K562 (cell line): ENCODE data around the gene PI4KA. TPM values are rescaled to one million over a fixed set of nuclear protein-coding genes. Genes with fewer than 3 reads are reported as not detected.

ENCODE experiments used
- C11orf30 ChIP-seq: fragments of 450-650 bp; IDR thresholded peaks from 2 replicates; pipeline ENCODE4 v1.6.1; 2016; ENCODE audit warnings: low read depth, mild to moderate bottlenecking
- CBX5 ChIP-seq: IDR thresholded peaks from 2 replicates; pipeline ENCODE4 v1.6.1; 2014; ENCODE audit warnings: low read depth, borderline replicate concordance
- CREB3L1 ChIP-seq: fragments of 450-650 bp; IDR thresholded peaks from 2 replicates; pipeline ENCODE4 v1.6.1; 2014; ENCODE audit warnings: low read depth, mild to moderate bottlenecking, moderate library complexity, borderline replicate concordance
- CREBBP ChIP-seq: IDR thresholded peaks from one replicate; pipeline ENCODE4 v1.6.1; 2012; ENCODE audit warnings: low read depth, mild to moderate bottlenecking, control low read depth, inconsistent platforms, low read length
- GTF3C2 ChIP-seq: IDR thresholded peaks from 3 replicates; pipeline ENCODE4 v1.6.1; 2011; ENCODE audit warnings: borderline replicate concordance, mild to moderate bottlenecking, moderate library complexity; ENCODE audit not compliant: insufficient read length; ENCODE audit errors: extremely low read depth
- HNRNPUL1 ChIP-seq: fragments of 200-400 bp; formaldehyde crosslinking; IDR thresholded peaks from 2 replicates; pipeline ENCODE4 v1.6.1; 2017; ENCODE audit warnings: low read length
- KAT8 ChIP-seq: fragments of 450-650 bp; IDR thresholded peaks from 2 replicates; pipeline ENCODE4 v1.6.1; 2016; ENCODE audit warnings: low read depth, mild to moderate bottlenecking
- NCOA6 ChIP-seq: fragments of 450-650 bp; IDR thresholded peaks from 2 replicates; pipeline ENCODE4 v1.6.1; 2017; ENCODE audit warnings: mild to moderate bottlenecking
- NONO ChIP-seq, 2 experiments: fragments of 200-400 bp in 1 of 2; fragments of 450-650 bp in 1 of 2; formaldehyde crosslinking in 1 of 2; IDR thresholded peaks; 2 replicates each; pipeline ENCODE4 v1.6.1; 2017; ENCODE audit warnings: low read depth in 2 of 2, mild to moderate bottlenecking in 2 of 2, moderate library complexity in 2 of 2, low read length in 1 of 2
- POLR2G ChIP-seq: fragments of 200-400 bp; formaldehyde crosslinking; IDR thresholded peaks from 2 replicates; pipeline ENCODE4 v1.6.1; 2017; ENCODE audit warnings: low read depth, mild to moderate bottlenecking, antibody characterized with exemption, low read length, moderate library complexity
- USF1 ChIP-seq: sonication (generic); formaldehyde crosslinking; IDR thresholded peaks from 2 replicates; pipeline ENCODE4 v1.9.0; 2022; ENCODE audit warnings: mild to moderate bottlenecking, missing genetic modification reagents
- ZNF140 ChIP-seq: fragments of 250-450 bp; sonication (Bioruptor Pico); IDR thresholded peaks from 2 replicates; pipeline ENCODE4 v1.8.0; 2021; ENCODE audit warnings: moderate library complexity, mild to moderate bottlenecking, inconsistent platforms
- ZNF217 ChIP-seq: sonication (generic); formaldehyde crosslinking; IDR thresholded peaks from 2 replicates; pipeline ENCODE4 v1.8.0; 2022; ENCODE audit warnings: mild to moderate bottlenecking, missing genetic modification reagents
- ZNF77 ChIP-seq: fragments of 250-450 bp; sonication (Bioruptor Pico); IDR thresholded peaks from 2 replicates; pipeline ENCODE4 v1.5.0; 2020
- polyA plus RNA-seq, 8 experiments: library from polyadenylated mRNA; depleted of rRNA in 4 of 8; stranded (reverse) in 5 of 8; unstranded in 3 of 8; fragments of >200 nt; fragmentation: Nextera tagmentation in 2 of 8; fragmentation: Illumina TruSeq in 1 of 8; extraction: Ambion mirVana in 2 of 8; extraction: Trizol in 1 of 8; gene quantifications; 2 replicates each; pipeline versions ENCODE4 v1.2.1 to v1.2.3, GENCODE V29; 2011 to 2014; ENCODE audit warnings: inconsistent platforms in 1 of 8, missing spikeins in 1 of 8
- total RNA-seq, 7 experiments: library from RNA; depleted of rRNA in 6 of 7; stranded (reverse); fragments of >200 nt in 6 of 7; fragmentation: Illumina TruSeq in 2 of 7; extraction: Trizol in 2 of 7; gene quantifications; 2 replicates each; pipeline versions ENCODE4 v1.2.1 to v1.2.3, GENCODE V29; 2011 to 2021; ENCODE audit warnings: low replicate concordance in 1 of 7
- TF ChIP-seq, protein P1 (sequence below): sonication (generic); formaldehyde crosslinking; IDR thresholded peaks from 2 replicates; pipeline ENCODE4 v1.8.1; 2023; ENCODE audit warnings: mild to moderate bottlenecking, missing genetic modification reagents, moderate library complexity

The PI4KA gene
- total and polyA plus RNA-seq, 9 of the 15 experiments (the other 6 are each of a cell fraction or from before 2014, with no cell fraction given): 7.3 to 187 (median 84.7) TPM

GRCh38 chr22:20663941-20664593 is 194.5 kb downstream of the PI4KA start (continued):
- TF ChIP-seq GTF3C2 (no peak), CREB3L1 (no peak), C11orf30 (no peak), KAT8 (no peak), CREBBP (no peak), CBX5 (no peak), ZNF77 (CRISPR knock-in tag) (no peak), USF1 (CRISPR knock-in tag) (no peak; the same call in 1 of the 2 replicates), POLR2G (no peak), NONO (IDR thresholded peaks at IDR 0.05; ENCODE audit: low read depth in 2 of 2, low read length in 1 of 2) (no peak), HNRNPUL1 (no peak), NCOA6 (no peak), ZNF140 (CRISPR knock-in tag) (no peak), ZNF217 (CRISPR knock-in tag) (no peak)
- TF ChIP-seq, protein P1, sequence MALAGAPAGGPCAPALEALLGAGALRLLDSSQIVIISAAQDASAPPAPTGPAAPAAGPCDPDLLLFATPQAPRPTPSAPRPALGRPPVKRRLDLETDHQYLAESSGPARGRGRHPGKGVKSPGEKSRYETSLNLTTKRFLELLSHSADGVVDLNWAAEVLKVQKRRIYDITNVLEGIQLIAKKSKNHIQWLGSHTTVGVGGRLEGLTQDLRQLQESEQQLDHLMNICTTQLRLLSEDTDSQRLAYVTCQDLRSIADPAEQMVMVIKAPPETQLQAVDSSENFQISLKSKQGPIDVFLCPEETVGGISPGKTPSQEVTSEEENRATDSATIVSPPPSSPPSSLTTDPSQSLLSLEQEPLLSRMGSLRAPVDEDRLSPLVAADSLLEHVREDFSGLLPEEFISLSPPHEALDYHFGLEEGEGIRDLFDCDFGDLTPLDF (CRISPR knock-in tag): no peak
